Measurements from ENCODE around the gene RPS27L. TPM values are rescaled to one million over a fixed set of nuclear protein-coding genes. Genes with fewer than 3 reads are reported as not detected.

RPS27L gene
- total and polyA plus RNA-seq, 7 experiments from 2014 or later: 38.7 to 248 (median 111) TPM

- H3K27me3 Mint-ChIP-seq: no peaks in the 10 kb centered on the region
- intact Hi-C loops (cut with micrococcal nuclease): loop anchor here (2.0 to 5.0 kb wide), 3 partner anchors 13 to 107 kb away; no protein-coding TSS in a partner anchor
- peak overlapping the region; percentile 93 to 99 (median 97) for H3K27ac Mint-ChIP-seq
- Histone ChIP-seq H3K9me3 (ENCODE audit: control insufficient read depth in 2 of 3, low read length in 3 of 3) (no peaks in the 10 kb centered on the region), H3K27ac (ENCODE audit: low read depth, low read length) (peak overlapping the region; percentile 86), H3K4me3 (ENCODE audit: low read length) (peak overlapping the region; percentile 100), H3K4me1 (ENCODE audit: control insufficient read depth in 2 of 2, insufficient read depth in 2 of 2, low read length in 2 of 2) (peaks cover 10 to 11% of the 10 kb centered on the region in 2 donors), H3K27me3 (ENCODE audit: control insufficient read depth in 2 of 2, insufficient read depth in 2 of 2, low read length in 2 of 2) (no peaks in the 10 kb centered on the region), H3K36me3 (ENCODE audit: control insufficient read depth in 2 of 3, insufficient read depth in 3 of 3, low read length in 3 of 3) (peaks cover 0 to 15% (median 0%) of the 10 kb centered on the region in 3 experiments)
- ATAC-seq (no peak), DNase-seq (no peak)
- H3K9me3 Mint-ChIP-seq: no peaks in the 10 kb centered on the region
- ChIA-PET CTCF (interaction anchor here (1.1 to 1.2 kb wide), 2 partner anchors 32 to 36 kb away, joined by 4 read pairs; no protein-coding TSS in a partner anchor), POLR2A (interaction anchor here (0.6 to 5.3 kb wide), 14 partner anchors 7 to 551 kb away, joined by 3 to 49 read pairs (median 7); partner anchors contain the start of gene APH1B)
- peaks cover 0 to 37% (median 5%) of the 10 kb centered on the region in 5 donors for H3K36me3 Mint-ChIP-seq
- H3K4me1 Mint-ChIP-seq: peaks cover 4 to 37% (median 27%) of the 10 kb centered on the region in 7 donors
- H3K4me3 Mint-ChIP-seq: peak overlapping the region; percentile 89 to 100 (median 98)
Measured at GRCh38 chr15:63156086-63156710, 1.1 kb downstream of the RPS27L start.

- no peak for ATAC-seq
- no peak for DNase-seq
- H3K9me3 Mint-ChIP-seq: no peaks in the 10 kb centered on the region
- Histone ChIP-seq H3K27me3 (ENCODE audit: control insufficient read depth in 2 of 2, insufficient read depth in 2 of 2, low read length in 2 of 2) (no peaks in the 10 kb centered on the region), H3K9me3 (ENCODE audit: control insufficient read depth in 2 of 3, low read length in 3 of 3) (no peaks in the 10 kb centered on the region), H3K4me1 (ENCODE audit: control insufficient read depth in 2 of 2, insufficient read depth in 2 of 2, low read length in 2 of 2) (peaks cover 10 to 11% of the 10 kb centered on the region in 2 donors), H3K27ac (ENCODE audit: low read depth, low read length) (no peak overlapping the region), H3K4me3 (ENCODE audit: low read length) (no peak overlapping the region), H3K36me3 (ENCODE audit: control insufficient read depth in 2 of 3, insufficient read depth in 3 of 3, low read length in 3 of 3) (peaks cover 0 to 15% (median 0%) of the 10 kb centered on the region in 3 experiments)
- H3K4me3 Mint-ChIP-seq: peak overlapping the region; percentile 68 to 100 (median 97)
- peak overlapping the region in 6 of 9 donors; percentile 72 to 98 (median 90) for H3K27ac Mint-ChIP-seq
- CTCF ChIA-PET: no interaction called here
- no peaks in the 10 kb centered on the region for H3K27me3 Mint-ChIP-seq
- H3K36me3 Mint-ChIP-seq: peaks cover 0 to 37% (median 5%) of the 10 kb centered on the region in 5 donors
- H3K4me1 Mint-ChIP-seq: peaks cover 4 to 37% (median 27%) of the 10 kb centered on the region in 7 donors
- POLR2A ChIA-PET: interaction anchor here (0.9 to 5.3 kb wide), 5 partner anchors 36 to 122 kb away, joined by 3 to 49 read pairs (median 9); partner anchors contain the start of gene APH1B
- intact Hi-C loops (cut with micrococcal nuclease): loop anchor here in 1 of 2 donors (5.0 kb wide), 1 partner anchor 77 kb away; no protein-coding TSS in a partner anchor
Measured at GRCh38 chr15:63155486-63155885, 1.8 kb downstream of the RPS27L start.

- no peak overlapping the region for H3K27ac Mint-ChIP-seq
- Histone ChIP-seq H3K4me1 (ENCODE audit: control insufficient read depth in 2 of 2, insufficient read depth in 2 of 2, low read length in 2 of 2) (peaks cover 4 to 5% of the 10 kb centered on the region in 2 donors), H3K9me3 (ENCODE audit: control insufficient read depth in 2 of 3, low read length in 3 of 3) (no peaks in the 10 kb centered on the region), H3K27ac (ENCODE audit: low read depth, low read length) (no peak overlapping the region), H3K27me3 (ENCODE audit: control insufficient read depth in 2 of 2, insufficient read depth in 2 of 2, low read length in 2 of 2) (no peaks in the 10 kb centered on the region), H3K4me3 (ENCODE audit: low read length) (no peak overlapping the region), H3K36me3 (ENCODE audit: control insufficient read depth in 2 of 3, insufficient read depth in 3 of 3, low read length in 3 of 3) (peaks cover 0 to 20% (median 0%) of the 10 kb centered on the region in 3 experiments)
- H3K9me3 Mint-ChIP-seq: peaks cover 0 to 1% (median 0%) of the 10 kb centered on the region in 11 donors
- peaks cover 4 to 40% (median 30%) of the 10 kb centered on the region in 7 donors for H3K4me1 Mint-ChIP-seq
- H3K27me3 Mint-ChIP-seq: no peaks in the 10 kb centered on the region
- ChIA-PET CTCF (no interaction called here), POLR2A (interaction anchor here (0.7 to 1.0 kb wide), 2 partner anchors 13 to 41 kb away, joined by 3 to 4 read pairs; no protein-coding TSS in a partner anchor)
- ATAC-seq (no peak), DNase-seq (no peak)
- intact Hi-C loops (cut with micrococcal nuclease): no loop called here
- no peak overlapping the region for H3K4me3 Mint-ChIP-seq
- peaks cover 0 to 46% (median 14%) of the 10 kb centered on the region in 5 donors for H3K36me3 Mint-ChIP-seq
Measured at GRCh38 chr15:63151665-63152064, 5.6 kb downstream of the RPS27L start.

- DNase-seq (no peak), ATAC-seq (no peak)
- peak overlapping the region in 4 of 9 donors; percentile 14 to 74 (median 46) for H3K27ac Mint-ChIP-seq
- Histone ChIP-seq H3K9me3 (ENCODE audit: control insufficient read depth in 2 of 3, low read length in 3 of 3) (no peaks in the 10 kb centered on the region), H3K27me3 (ENCODE audit: control insufficient read depth in 2 of 2, insufficient read depth in 2 of 2, low read length in 2 of 2) (no peaks in the 10 kb centered on the region), H3K27ac (ENCODE audit: low read depth, low read length) (no peak overlapping the region), H3K4me1 (ENCODE audit: control insufficient read depth in 2 of 2, insufficient read depth in 2 of 2, low read length in 2 of 2) (no peaks in the 10 kb centered on the region), H3K36me3 (ENCODE audit: control insufficient read depth in 2 of 3, insufficient read depth in 3 of 3, low read length in 3 of 3) (peaks cover 0 to 15% (median 0%) of the 10 kb centered on the region in 3 experiments), H3K4me3 (ENCODE audit: low read length) (no peak overlapping the region)
- H3K27me3 Mint-ChIP-seq: no peaks in the 10 kb centered on the region
- ChIA-PET POLR2A (interaction anchor here (0.9 to 1.3 kb wide), 4 partner anchors 11 to 132 kb away, joined by 3 to 6 read pairs (median 4); partner anchors contain the start of gene RPS27L), CTCF (interaction anchor here (0.7 to 1.9 kb wide), 5 partner anchors 8 to 256 kb away, joined by 3 to 8 read pairs (median 3); no protein-coding TSS in a partner anchor)
- no peak overlapping the region for H3K4me3 Mint-ChIP-seq
- peaks cover 0 to 14% (median 8%) of the 10 kb centered on the region in 7 donors for H3K4me1 Mint-ChIP-seq
- peaks cover 0 to 3% (median 0%) of the 10 kb centered on the region in 11 donors for H3K9me3 Mint-ChIP-seq
- peaks cover 0 to 39% (median 24%) of the 10 kb centered on the region in 5 donors for H3K36me3 Mint-ChIP-seq
- intact Hi-C loops (cut with micrococcal nuclease): no loop called here
Measured at GRCh38 chr15:63146684-63147083, 10.6 kb downstream of the RPS27L start.

GRCh38 chr15:63145426-63145825 is 11.9 kb downstream of the RPS27L start:
- Histone ChIP-seq H3K27ac (ENCODE audit: low read depth, low read length) (no peak overlapping the region), H3K36me3 (ENCODE audit: control insufficient read depth in 2 of 3, insufficient read depth in 3 of 3, low read length in 3 of 3) (peaks cover 0 to 14% (median 0%) of the 10 kb centered on the region in 3 experiments), H3K9me3 (ENCODE audit: control insufficient read depth in 2 of 3, low read length in 3 of 3) (no peaks in the 10 kb centered on the region), H3K4me3 (ENCODE audit: low read length) (no peak overlapping the region), H3K4me1 (ENCODE audit: control insufficient read depth in 2 of 2, insufficient read depth in 2 of 2, low read length in 2 of 2) (no peaks in the 10 kb centered on the region), H3K27me3 (ENCODE audit: control insufficient read depth in 2 of 2, insufficient read depth in 2 of 2, low read length in 2 of 2) (no peaks in the 10 kb centered on the region)
- no peak for ATAC-seq
- Mint-ChIP-seq H3K36me3 (peaks cover 0 to 41% (median 20%) of the 10 kb centered on the region in 5 donors), H3K4me3 (no peak overlapping the region), H3K27me3 (no peaks in the 10 kb centered on the region), H3K4me1 (peaks cover 0 to 14% (median 8%) of the 10 kb centered on the region in 7 donors), H3K9me3 (peaks cover 0 to 3% (median 0%) of the 10 kb centered on the region in 11 donors), H3K27ac (peak overlapping the region in 2 of 9 donors; percentile 6 to 52)
- ChIA-PET CTCF (interaction anchor here (0.9 to 1.0 kb wide), 2 partner anchors 12 to 1042 kb away, joined by 3 to 4 read pairs; partner anchors contain the start of gene RPS27L), POLR2A (no interaction called here)
- intact Hi-C loops (cut with micrococcal nuclease): no loop called here
- no peak for DNase-seq

GRCh38 chr15:63140936-63141335 is 16.3 kb downstream of the RPS27L start:
- Mint-ChIP-seq H3K4me3 (no peak overlapping the region), H3K9me3 (peaks cover 0 to 3% (median 0%) of the 10 kb centered on the region in 11 donors), H3K4me1 (peaks cover 0 to 7% (median 0%) of the 10 kb centered on the region in 7 donors), H3K36me3 (peaks cover 0 to 26% (median 13%) of the 10 kb centered on the region in 5 donors), H3K27me3 (no peaks in the 10 kb centered on the region), H3K27ac (no peak overlapping the region)
- Histone ChIP-seq H3K36me3 (ENCODE audit: control insufficient read depth in 2 of 3, insufficient read depth in 3 of 3, low read length in 3 of 3) (no peaks in the 10 kb centered on the region), H3K9me3 (ENCODE audit: control insufficient read depth in 2 of 3, low read length in 3 of 3) (no peaks in the 10 kb centered on the region), H3K4me3 (ENCODE audit: low read length) (no peak overlapping the region), H3K27me3 (ENCODE audit: control insufficient read depth in 2 of 2, insufficient read depth in 2 of 2, low read length in 2 of 2) (no peaks in the 10 kb centered on the region), H3K4me1 (ENCODE audit: control insufficient read depth in 2 of 2, insufficient read depth in 2 of 2, low read length in 2 of 2) (no peaks in the 10 kb centered on the region), H3K27ac (ENCODE audit: low read depth, low read length) (no peak overlapping the region)
- DNase-seq (no peak), ATAC-seq (no peak)
- ChIA-PET CTCF (no interaction called here), POLR2A (no interaction called here)
- intact Hi-C loops (cut with micrococcal nuclease): no loop called here

Measured in naive thymus-derived CD4-positive, alpha-beta T cell (primary cell).